WTC11 (cell line): ENCODE results near the gene CD59. TPM values are rescaled to one million over a fixed set of nuclear protein-coding genes. Genes with fewer than 3 reads are reported as not detected.
A peak's percentile ranks its signal among the peaks of the same experiment; 100 is the strongest.

ENCODE experiments used
- ATAC-seq: fragments of 200-7000 bp; cut with Tn5 transposase; 2 replicates; pipeline ENCODE4 v1.10.0; 2021; ENCODE audit warnings: mild to moderate bottlenecking, moderate library complexity
- CTCF ChIA-PET: fragments of 300-600 bp; sonication (Branson Sonifier 250); formaldehyde crosslinking; loops from one replicate; lab custom pipeline; 2021; ENCODE audit warnings: antibody characterized with exemption; lab: Charles Lee
- POLR2A ChIA-PET: fragments of 350-600 bp; sonication (Branson Sonifier 250); formaldehyde crosslinking; loops from one replicate; lab custom pipeline; 2021; ENCODE audit warnings: antibody characterized with exemption; lab: Charles Lee
- DNase-seq: peaks from one replicate; pipeline ENCODE4 v3.0.0; 2021; ENCODE audit warnings: low spot score
- H3K27ac Mint-ChIP-seq: 2 replicates; pipeline ENCODE4 v1.8.0; 2021; ENCODE audit warnings: mixed read lengths
- H3K27me3 Mint-ChIP-seq: 2 replicates; pipeline ENCODE4 v1.8.0; 2021; ENCODE audit warnings: low read depth, mild to moderate bottlenecking, moderate library complexity, mixed read lengths
- H3K36me3 Mint-ChIP-seq: 2 replicates; pipeline ENCODE4 v1.8.0; 2021; ENCODE audit warnings: mixed read lengths
- H3K4me1 Mint-ChIP-seq: 2 replicates; pipeline ENCODE4 v1.8.0; 2022; ENCODE audit warnings: mixed read lengths
- H3K4me3 Mint-ChIP-seq: 2 replicates; pipeline ENCODE4 v1.8.0; 2021; ENCODE audit warnings: mild to moderate bottlenecking, moderate library complexity, mixed read lengths
- H3K9me3 Mint-ChIP-seq: 2 replicates; pipeline ENCODE4 v1.8.0; 2021; ENCODE audit warnings: mixed read lengths
- CREM ChIP-seq: sonication (generic); formaldehyde crosslinking; IDR thresholded peaks from 2 replicates; pipeline ENCODE4 v1.8.1; 2022; ENCODE audit warnings: mild to moderate bottlenecking, missing genetic modification reagents, moderate library complexity
- JAZF1 ChIP-seq: fragments of 250-450 bp; sonication (Bioruptor Pico); IDR thresholded peaks from 2 replicates; pipeline ENCODE4 v1.9.0; 2021; ENCODE audit warnings: moderate library complexity, mild to moderate bottlenecking, inconsistent platforms
- OVOL2 ChIP-seq: fragments of 250-450 bp; sonication (Bioruptor Pico); IDR thresholded peaks from 2 replicates; pipeline ENCODE4 v1.9.0; 2021; ENCODE audit warnings: mild to moderate bottlenecking, borderline replicate concordance
- PRRX2 ChIP-seq: fragments of 250-450 bp; sonication (Bioruptor Pico); IDR thresholded peaks from 2 replicates; pipeline ENCODE4 v1.8.0; 2021; ENCODE audit warnings: mild to moderate bottlenecking
- SOX15 ChIP-seq: fragments of 250-450 bp; sonication (Bioruptor Pico); IDR thresholded peaks from 2 replicates; pipeline ENCODE4 v1.9.0; 2021; ENCODE audit warnings: mild to moderate bottlenecking
- SP1 ChIP-seq: sonication (generic); formaldehyde crosslinking; conservative IDR thresholded peaks from 2 replicates; pipeline ENCODE4 v1.8.1; 2022; ENCODE audit warnings: missing genetic modification reagents
- TCF7 ChIP-seq: sonication (generic); formaldehyde crosslinking; IDR thresholded peaks from 2 replicates; pipeline ENCODE4 v1.8.0; 2022; ENCODE audit warnings: mild to moderate bottlenecking, low read depth, missing genetic modification reagents, moderate library complexity
- TEAD4 ChIP-seq: sonication (generic); formaldehyde crosslinking; IDR thresholded peaks from 2 replicates; pipeline ENCODE4 v1.8.0; 2022; ENCODE audit warnings: mild to moderate bottlenecking, missing genetic modification reagents
- ZNF121 ChIP-seq: sonication (generic); formaldehyde crosslinking; IDR thresholded peaks from 2 replicates; pipeline ENCODE4 v1.8.0; 2023; ENCODE audit warnings: missing genetic modification reagents
- ZNF232 ChIP-seq: sonication (generic); formaldehyde crosslinking; IDR thresholded peaks from 2 replicates; pipeline ENCODE4 v1.8.0; 2022; ENCODE audit warnings: mild to moderate bottlenecking, missing genetic modification reagents
- ZNF416 ChIP-seq: fragments of 250-450 bp; sonication (Bioruptor Pico); IDR thresholded peaks from 2 replicates; pipeline ENCODE4 v1.9.0; 2021; ENCODE audit warnings: mild to moderate bottlenecking, inconsistent platforms
- total RNA-seq: library from RNA; stranded (reverse); gene quantifications from 3 replicates; pipeline ENCODE4 v1.2.3, GENCODE V29; 2021
- TF ChIP-seq, protein P1 (sequence below): sonication (generic); formaldehyde crosslinking; IDR thresholded peaks from 2 replicates; pipeline ENCODE4 v1.8.0; 2023; ENCODE audit warnings: mild to moderate bottlenecking, missing genetic modification reagents
- TF ChIP-seq, protein P2 (sequence below): fragments of 250-450 bp; sonication (Bioruptor Pico); IDR thresholded peaks from 2 replicates; pipeline ENCODE4 v1.9.0; 2021; ENCODE audit warnings: mild to moderate bottlenecking, borderline replicate concordance
- TF ChIP-seq, protein P3 (sequence below): sonication (generic); formaldehyde crosslinking; IDR thresholded peaks from 2 replicates; pipeline ENCODE4 v1.8.1; 2022; ENCODE audit warnings: mild to moderate bottlenecking, moderate library complexity, missing genetic modification reagents
- TF ChIP-seq, protein P4 (sequence below): sonication (generic); formaldehyde crosslinking; IDR thresholded peaks from 2 replicates; pipeline ENCODE4 v1.8.1; 2023; ENCODE audit warnings: mild to moderate bottlenecking, moderate library complexity, missing genetic modification reagents
- TF ChIP-seq, protein P5 (sequence below): sonication (generic); formaldehyde crosslinking; IDR thresholded peaks from 2 replicates; pipeline ENCODE4 v1.8.0; 2022; ENCODE audit warnings: mild to moderate bottlenecking, missing genetic modification reagents
- TF ChIP-seq, protein P6 (sequence below): sonication (generic); formaldehyde crosslinking; IDR thresholded peaks from 2 replicates; pipeline ENCODE4 v1.8.0; 2022; ENCODE audit warnings: missing genetic modification reagents

CD59 gene
- total RNA-seq, 1 experiment from 2014 or later: 65.8 TPM

DNA sequence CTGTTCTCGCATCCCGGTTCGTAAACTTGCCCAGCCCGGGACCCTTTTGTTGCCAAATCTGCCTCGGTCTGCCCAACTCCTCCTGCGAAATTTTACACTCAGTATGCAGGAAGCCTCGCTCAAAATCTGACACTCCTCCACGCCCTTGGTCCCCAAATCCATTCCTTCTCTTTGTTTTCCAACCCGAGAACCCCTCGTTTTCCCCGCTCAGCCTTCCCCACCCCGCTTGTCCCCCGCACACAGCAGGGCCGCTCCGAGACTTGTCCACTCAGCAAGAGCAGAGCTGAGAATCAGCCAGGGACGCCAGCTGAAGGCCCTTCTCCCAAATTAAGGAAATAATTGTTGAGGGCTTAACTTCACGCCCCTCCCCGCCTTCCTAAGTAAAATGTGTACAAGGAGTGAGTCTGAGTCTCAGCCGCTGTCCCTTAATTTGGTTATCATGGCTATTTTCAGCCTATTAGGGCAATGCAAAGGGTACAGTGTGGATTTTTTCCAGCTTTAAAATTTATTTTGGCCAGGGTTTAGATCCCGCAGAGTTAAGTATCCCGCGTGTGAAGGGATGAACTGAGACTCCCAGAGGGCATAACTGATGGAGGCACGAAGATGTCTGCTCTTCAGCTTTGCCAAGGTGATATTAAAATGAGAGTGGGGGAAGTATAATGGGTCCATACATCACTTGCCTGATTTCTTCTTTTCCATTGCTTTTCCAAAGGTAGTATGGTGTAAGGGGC lies 38.7 kb upstream of the CD59 start:
- DNase-seq: no peak
- POLR2A ChIA-PET: interaction anchor here (2.1 kb wide), 1 partner anchor 39 kb away, joined by 6 read pairs; the partner anchor contains the start of gene CD59
- peak overlapping the region; percentile 97 for H3K4me3 Mint-ChIP-seq

DNA sequence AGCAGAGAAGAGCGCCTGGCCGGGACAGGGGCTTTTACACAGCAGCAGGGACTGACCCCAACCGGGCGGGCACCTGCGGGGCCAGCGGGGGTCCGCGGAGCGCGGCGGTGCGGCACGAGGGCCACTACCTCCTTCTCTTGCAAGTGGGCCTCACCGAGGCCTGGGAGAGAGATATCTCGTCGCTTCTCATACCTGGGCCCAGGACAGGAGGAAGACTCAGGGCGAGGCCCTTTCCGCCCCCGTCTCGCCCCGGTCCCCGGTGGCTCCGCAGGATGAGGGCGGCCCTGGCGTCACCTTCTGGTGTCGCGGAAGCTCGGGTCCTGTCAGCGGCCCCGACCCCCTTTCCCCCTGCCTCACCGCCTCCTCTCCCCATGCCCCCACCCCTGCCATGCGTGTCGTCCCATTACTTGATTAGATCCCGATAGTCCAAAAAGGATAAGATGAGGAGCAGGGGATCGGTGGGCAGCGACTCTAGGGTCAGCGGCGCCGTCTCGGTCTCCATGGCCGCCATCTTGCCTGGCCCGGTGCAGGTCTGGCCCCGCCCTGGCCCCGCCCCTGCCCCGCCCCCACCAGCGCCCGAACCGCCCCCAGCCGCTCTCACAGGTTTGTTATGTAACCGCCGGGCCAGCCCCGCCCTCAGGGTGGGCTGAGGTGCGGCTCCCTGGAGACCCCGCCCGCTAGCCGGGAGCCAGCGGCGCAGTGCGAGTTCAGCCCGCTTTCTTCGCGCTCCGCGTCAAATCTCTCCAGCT lies 37.9 kb upstream of the CD59 start, which contains the start of gene FBXO3:
Gene FBXO3, minus strand, starts transcription at position 534 of the 749 bp plus-strand sequence. Its CDS starts 23 bp downstream, at position 511.
- Mint-ChIP-seq H3K9me3 (no peaks in the 10 kb centered on the region), H3K4me1 (peaks cover 39% of the 10 kb centered on the region), H3K4me3 (peak within 1 kb of the TSS; percentile 97), H3K36me3 (no peaks in the 10 kb centered on the region; the same call in 1 of the 2 replicates), H3K27ac (peak within 1 kb of the TSS; percentile 65), H3K27me3 (peaks cover 29% of the 10 kb centered on the region)
- POLR2A ChIA-PET: interaction anchor here (2.1 kb wide), 1 partner anchor 38 kb away, joined by 6 read pairs; the partner anchor contains the start of gene CD59
- ATAC-seq (peak; percentile 89), DNase-seq (peak; percentile 92)
- CTCF ChIA-PET: interaction anchor here (0.9 to 1.1 kb wide), 3 partner anchors 33 to 38 kb away, joined by 3 to 4 read pairs (median 3); partner anchors contain the start of gene CD59
- TF ChIP-seq, protein P1, sequence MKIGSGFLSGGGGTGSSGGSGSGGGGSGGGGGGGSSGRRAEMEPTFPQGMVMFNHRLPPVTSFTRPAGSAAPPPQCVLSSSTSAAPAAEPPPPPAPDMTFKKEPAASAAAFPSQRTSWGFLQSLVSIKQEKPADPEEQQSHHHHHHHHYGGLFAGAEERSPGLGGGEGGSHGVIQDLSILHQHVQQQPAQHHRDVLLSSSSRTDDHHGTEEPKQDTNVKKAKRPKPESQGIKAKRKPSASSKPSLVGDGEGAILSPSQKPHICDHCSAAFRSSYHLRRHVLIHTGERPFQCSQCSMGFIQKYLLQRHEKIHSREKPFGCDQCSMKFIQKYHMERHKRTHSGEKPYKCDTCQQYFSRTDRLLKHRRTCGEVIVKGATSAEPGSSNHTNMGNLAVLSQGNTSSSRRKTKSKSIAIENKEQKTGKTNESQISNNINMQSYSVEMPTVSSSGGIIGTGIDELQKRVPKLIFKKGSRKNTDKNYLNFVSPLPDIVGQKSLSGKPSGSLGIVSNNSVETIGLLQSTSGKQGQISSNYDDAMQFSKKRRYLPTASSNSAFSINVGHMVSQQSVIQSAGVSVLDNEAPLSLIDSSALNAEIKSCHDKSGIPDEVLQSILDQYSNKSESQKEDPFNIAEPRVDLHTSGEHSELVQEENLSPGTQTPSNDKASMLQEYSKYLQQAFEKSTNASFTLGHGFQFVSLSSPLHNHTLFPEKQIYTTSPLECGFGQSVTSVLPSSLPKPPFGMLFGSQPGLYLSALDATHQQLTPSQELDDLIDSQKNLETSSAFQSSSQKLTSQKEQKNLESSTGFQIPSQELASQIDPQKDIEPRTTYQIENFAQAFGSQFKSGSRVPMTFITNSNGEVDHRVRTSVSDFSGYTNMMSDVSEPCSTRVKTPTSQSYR (CRISPR knock-in tag): peak; percentile 34; the same call in 1 of the 2 replicates
- TF ChIP-seq, protein P2, sequence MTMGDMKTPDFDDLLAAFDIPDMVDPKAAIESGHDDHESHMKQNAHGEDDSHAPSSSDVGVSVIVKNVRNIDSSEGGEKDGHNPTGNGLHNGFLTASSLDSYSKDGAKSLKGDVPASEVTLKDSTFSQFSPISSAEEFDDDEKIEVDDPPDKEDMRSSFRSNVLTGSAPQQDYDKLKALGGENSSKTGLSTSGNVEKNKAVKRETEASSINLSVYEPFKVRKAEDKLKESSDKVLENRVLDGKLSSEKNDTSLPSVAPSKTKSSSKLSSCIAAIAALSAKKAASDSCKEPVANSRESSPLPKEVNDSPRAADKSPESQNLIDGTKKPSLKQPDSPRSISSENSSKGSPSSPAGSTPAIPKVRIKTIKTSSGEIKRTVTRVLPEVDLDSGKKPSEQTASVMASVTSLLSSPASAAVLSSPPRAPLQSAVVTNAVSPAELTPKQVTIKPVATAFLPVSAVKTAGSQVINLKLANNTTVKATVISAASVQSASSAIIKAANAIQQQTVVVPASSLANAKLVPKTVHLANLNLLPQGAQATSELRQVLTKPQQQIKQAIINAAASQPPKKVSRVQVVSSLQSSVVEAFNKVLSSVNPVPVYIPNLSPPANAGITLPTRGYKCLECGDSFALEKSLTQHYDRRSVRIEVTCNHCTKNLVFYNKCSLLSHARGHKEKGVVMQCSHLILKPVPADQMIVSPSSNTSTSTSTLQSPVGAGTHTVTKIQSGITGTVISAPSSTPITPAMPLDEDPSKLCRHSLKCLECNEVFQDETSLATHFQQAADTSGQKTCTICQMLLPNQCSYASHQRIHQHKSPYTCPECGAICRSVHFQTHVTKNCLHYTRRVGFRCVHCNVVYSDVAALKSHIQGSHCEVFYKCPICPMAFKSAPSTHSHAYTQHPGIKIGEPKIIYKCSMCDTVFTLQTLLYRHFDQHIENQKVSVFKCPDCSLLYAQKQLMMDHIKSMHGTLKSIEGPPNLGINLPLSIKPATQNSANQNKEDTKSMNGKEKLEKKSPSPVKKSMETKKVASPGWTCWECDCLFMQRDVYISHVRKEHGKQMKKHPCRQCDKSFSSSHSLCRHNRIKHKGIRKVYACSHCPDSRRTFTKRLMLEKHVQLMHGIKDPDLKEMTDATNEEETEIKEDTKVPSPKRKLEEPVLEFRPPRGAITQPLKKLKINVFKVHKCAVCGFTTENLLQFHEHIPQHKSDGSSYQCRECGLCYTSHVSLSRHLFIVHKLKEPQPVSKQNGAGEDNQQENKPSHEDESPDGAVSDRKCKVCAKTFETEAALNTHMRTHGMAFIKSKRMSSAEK (CRISPR knock-in tag): no peak
- TF ChIP-seq JAZF1 (no peak), CREM (CRISPR knock-in tag) (no peak), SOX15 (CRISPR knock-in tag) (no peak), TEAD4 (CRISPR knock-in tag) (no peak), ZNF416 (no peak), ZNF232 (CRISPR knock-in tag) (no peak), ZNF121 (CRISPR knock-in tag) (no peak), SP1 (no peak)
- TF ChIP-seq, protein P3, sequence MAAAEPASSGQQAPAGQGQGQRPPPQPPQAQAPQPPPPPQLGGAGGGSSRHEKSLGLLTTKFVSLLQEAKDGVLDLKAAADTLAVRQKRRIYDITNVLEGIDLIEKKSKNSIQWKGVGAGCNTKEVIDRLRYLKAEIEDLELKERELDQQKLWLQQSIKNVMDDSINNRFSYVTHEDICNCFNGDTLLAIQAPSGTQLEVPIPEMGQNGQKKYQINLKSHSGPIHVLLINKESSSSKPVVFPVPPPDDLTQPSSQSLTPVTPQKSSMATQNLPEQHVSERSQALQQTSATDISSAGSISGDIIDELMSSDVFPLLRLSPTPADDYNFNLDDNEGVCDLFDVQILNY (CRISPR knock-in tag): 0 out of 2 replicates have a peak, but pooled peaks have one; percentile 23
- TF ChIP-seq, protein P4, sequence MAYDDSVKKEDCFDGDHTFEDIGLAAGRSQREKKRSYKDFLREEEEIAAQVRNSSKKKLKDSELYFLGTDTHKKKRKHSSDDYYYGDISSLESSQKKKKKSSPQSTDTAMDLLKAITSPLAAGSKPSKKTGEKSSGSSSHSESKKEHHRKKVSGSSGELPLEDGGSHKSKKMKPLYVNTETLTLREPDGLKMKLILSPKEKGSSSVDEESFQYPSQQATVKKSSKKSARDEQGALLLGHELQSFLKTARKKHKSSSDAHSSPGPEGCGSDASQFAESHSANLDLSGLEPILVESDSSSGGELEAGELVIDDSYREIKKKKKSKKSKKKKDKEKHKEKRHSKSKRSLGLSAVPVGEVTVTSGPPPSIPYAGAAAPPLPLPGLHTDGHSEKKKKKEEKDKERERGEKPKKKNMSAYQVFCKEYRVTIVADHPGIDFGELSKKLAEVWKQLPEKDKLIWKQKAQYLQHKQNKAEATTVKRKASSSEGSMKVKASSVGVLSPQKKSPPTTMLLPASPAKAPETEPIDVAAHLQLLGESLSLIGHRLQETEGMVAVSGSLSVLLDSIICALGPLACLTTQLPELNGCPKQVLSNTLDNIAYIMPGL (CRISPR knock-in tag): 0 out of 2 replicates have a peak, but pooled peaks have one; percentile 42
- TF ChIP-seq, protein P5, sequence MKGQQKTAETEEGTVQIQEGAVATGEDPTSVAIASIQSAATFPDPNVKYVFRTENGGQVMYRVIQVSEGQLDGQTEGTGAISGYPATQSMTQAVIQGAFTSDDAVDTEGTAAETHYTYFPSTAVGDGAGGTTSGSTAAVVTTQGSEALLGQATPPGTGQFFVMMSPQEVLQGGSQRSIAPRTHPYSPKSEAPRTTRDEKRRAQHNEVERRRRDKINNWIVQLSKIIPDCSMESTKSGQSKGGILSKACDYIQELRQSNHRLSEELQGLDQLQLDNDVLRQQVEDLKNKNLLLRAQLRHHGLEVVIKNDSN (CRISPR knock-in tag): no peak

More for the DNA sequence above, 38.7 kb upstream of the CD59 start:
- Mint-ChIP-seq H3K9me3 (no peaks in the 10 kb centered on the region), H3K36me3 (no peaks in the 10 kb centered on the region), H3K27me3 (peaks cover 29% of the 10 kb centered on the region), H3K27ac (peak overlapping the region; percentile 9; the same call in 1 of the 2 replicates), H3K4me1 (peaks cover 45% of the 10 kb centered on the region)
- TF ChIP-seq PRRX2 (CRISPR knock-in tag): no peak
- TF ChIP-seq, protein P6, sequence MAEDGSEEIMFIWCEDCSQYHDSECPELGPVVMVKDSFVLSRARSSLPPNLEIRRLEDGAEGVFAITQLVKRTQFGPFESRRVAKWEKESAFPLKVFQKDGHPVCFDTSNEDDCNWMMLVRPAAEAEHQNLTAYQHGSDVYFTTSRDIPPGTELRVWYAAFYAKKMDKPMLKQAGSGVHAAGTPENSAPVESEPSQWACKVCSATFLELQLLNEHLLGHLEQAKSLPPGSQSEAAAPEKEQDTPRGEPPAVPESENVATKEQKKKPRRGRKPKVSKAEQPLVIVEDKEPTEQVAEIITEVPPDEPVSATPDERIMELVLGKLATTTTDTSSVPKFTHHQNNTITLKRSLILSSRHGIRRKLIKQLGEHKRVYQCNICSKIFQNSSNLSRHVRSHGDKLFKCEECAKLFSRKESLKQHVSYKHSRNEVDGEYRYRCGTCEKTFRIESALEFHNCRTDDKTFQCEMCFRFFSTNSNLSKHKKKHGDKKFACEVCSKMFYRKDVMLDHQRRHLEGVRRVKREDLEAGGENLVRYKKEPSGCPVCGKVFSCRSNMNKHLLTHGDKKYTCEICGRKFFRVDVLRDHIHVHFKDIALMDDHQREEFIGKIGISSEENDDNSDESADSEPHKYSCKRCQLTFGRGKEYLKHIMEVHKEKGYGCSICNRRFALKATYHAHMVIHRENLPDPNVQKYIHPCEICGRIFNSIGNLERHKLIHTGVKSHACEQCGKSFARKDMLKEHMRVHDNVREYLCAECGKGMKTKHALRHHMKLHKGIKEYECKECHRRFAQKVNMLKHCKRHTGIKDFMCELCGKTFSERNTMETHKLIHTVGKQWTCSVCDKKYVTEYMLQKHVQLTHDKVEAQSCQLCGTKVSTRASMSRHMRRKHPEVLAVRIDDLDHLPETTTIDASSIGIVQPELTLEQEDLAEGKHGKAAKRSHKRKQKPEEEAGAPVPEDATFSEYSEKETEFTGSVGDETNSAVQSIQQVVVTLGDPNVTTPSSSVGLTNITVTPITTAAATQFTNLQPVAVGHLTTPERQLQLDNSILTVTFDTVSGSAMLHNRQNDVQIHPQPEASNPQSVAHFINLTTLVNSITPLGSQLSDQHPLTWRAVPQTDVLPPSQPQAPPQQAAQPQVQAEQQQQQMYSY: peak; percentile 79
- no peak for TF ChIP-seq TCF7 (CRISPR knock-in tag)
- no peak for TF ChIP-seq OVOL2 (CRISPR knock-in tag)
- peak; percentile 5 for ATAC-seq
- CTCF ChIA-PET: interaction anchor here (0.7 to 1.1 kb wide), 4 partner anchors 16 to 38 kb away, joined by 3 to 4 read pairs (median 3); partner anchors contain the start of gene CD59
